Neural cell (in vitro differentiated cells): Measurements from ENCODE around the gene FAT2. TPM values are rescaled to one million over a fixed set of nuclear protein-coding genes. Genes with fewer than 3 reads are reported as not detected.

ENCODE experiments used
- H2AFZ ChIP-seq: fragments of 200-600, 300-800 bp; sonication (generic), shearing (Covaris generic); 2 replicates; pipeline ENCODE4 v1.6.0; 2014; ENCODE audit warnings: low read depth, mild to moderate bottlenecking, antibody characterized with exemption, low read length, moderate library complexity
- H3F3A ChIP-seq: fragments of 200-600 bp; shearing (Covaris generic); 2 replicates; pipeline ENCODE4 v1.6.1; 2016; ENCODE audit warnings: mild to moderate bottlenecking, moderate library complexity, mixed read lengths, antibody characterized with exemption, low read length; ENCODE audit not compliant: insufficient read depth, poor library complexity, severe bottlenecking
- H3K27ac ChIP-seq: fragments of 200-600, 300-800 bp; sonication (generic), shearing (Covaris generic); 2 replicates; pipeline ENCODE4 v1.5.1; 2014; ENCODE audit warnings: mild to moderate bottlenecking, low read length, moderate library complexity
- H3K27me3 ChIP-seq: fragments of 300-800, 200-600 bp; sonication (generic), shearing (Covaris generic); 2 replicates; pipeline ENCODE4 v1.6.0; 2014; ENCODE audit warnings: mild to moderate bottlenecking, low read depth, low read length, moderate library complexity; ENCODE audit not compliant: insufficient read depth
- H3K36me3 ChIP-seq: fragments of 300-800, 200-600 bp; sonication (generic), shearing (Covaris generic); 2 replicates; pipeline ENCODE4 v1.5.1; 2014; ENCODE audit warnings: mild to moderate bottlenecking, antibody characterized with exemption, low read length, moderate library complexity; ENCODE audit not compliant: insufficient read depth
- H3K4me2 ChIP-seq: fragments of 300-800, 200-600 bp; sonication (generic), shearing (Covaris generic); 2 replicates; pipeline ENCODE4 v1.6.0; 2014; ENCODE audit warnings: mild to moderate bottlenecking, low read length
- H3K4me3 ChIP-seq: fragments of 300-800, 200-600 bp; sonication (generic), shearing (Covaris generic); 2 replicates; pipeline ENCODE4 v1.5.1; 2014; ENCODE audit warnings: mild to moderate bottlenecking, low read length, moderate library complexity
- H3K79me2 ChIP-seq: fragments of 200-600 bp; shearing (Covaris generic); replicated peaks from 2 replicates; pipeline ENCODE4 v1.6.0; 2014; ENCODE audit warnings: mild to moderate bottlenecking, low read length, moderate library complexity; ENCODE audit not compliant: insufficient read depth
- H3K9ac ChIP-seq: fragments of 300-800, 200-600 bp; sonication (generic), shearing (Covaris generic); 2 replicates; pipeline ENCODE4 v1.6.1; 2016; ENCODE audit warnings: mild to moderate bottlenecking, low read length, mixed read lengths
- H3K9me2 ChIP-seq: fragments of 200-600 bp; shearing (Covaris generic); 2 replicates; pipeline ENCODE4 v1.6.1; 2016; ENCODE audit warnings: mild to moderate bottlenecking, low read length, mixed read lengths; ENCODE audit not compliant: insufficient read depth
- H3K9me3 ChIP-seq: fragments of 200-600, 300-800 bp; sonication (generic), shearing (Covaris generic); 2 replicates; pipeline ENCODE4 v1.6.1; 2016; ENCODE audit warnings: mild to moderate bottlenecking, mixed run types, low read length, moderate library complexity, mixed read lengths
- H4K20me1 ChIP-seq: fragments of 200-600 bp; shearing (Covaris generic); 2 replicates; pipeline ENCODE4 v1.6.1; 2016; ENCODE audit warnings: mild to moderate bottlenecking, mixed run types; ENCODE audit not compliant: insufficient read depth
- EP300 ChIP-seq: fragments of 450-650 bp; conservative IDR thresholded peaks from 2 replicates; pipeline ENCODE4 v1.6.1; 2014; ENCODE audit warnings: antibody characterized with exemption, mild to moderate bottlenecking, moderate library complexity; ENCODE audit not compliant: poor library complexity, severe bottlenecking
- MXI1 ChIP-seq: fragments of 450-650 bp; conservative IDR thresholded peaks from 2 replicates; pipeline ENCODE4 v1.6.1; 2014; ENCODE audit warnings: antibody characterized with exemption, mild to moderate bottlenecking; ENCODE audit not compliant: poor library complexity, severe bottlenecking
- RAD21 ChIP-seq: fragments of 450-650 bp; conservative IDR thresholded peaks from 2 replicates; pipeline ENCODE4 v1.6.1; 2014; ENCODE audit warnings: antibody characterized with exemption, mild to moderate bottlenecking, moderate library complexity
- SMC3 ChIP-seq: fragments of 450-650 bp; conservative IDR thresholded peaks from 2 replicates; pipeline ENCODE4 v1.6.1; 2014; ENCODE audit warnings: antibody characterized with exemption, mild to moderate bottlenecking, moderate library complexity; ENCODE audit not compliant: poor library complexity
- TAF1 ChIP-seq: IDR thresholded peaks from 2 replicates; pipeline ENCODE4 v1.6.1; 2012; ENCODE audit warnings: low read depth
- polyA plus RNA-seq: library from polyadenylated mRNA; depleted of rRNA; stranded (reverse); fragments of >200 nt; gene quantifications from 2 replicates; pipeline ENCODE4 v1.2.3, GENCODE V29; 2014
- TF ChIP-seq, protein P1 (sequence below): fragments of 450-650 bp; IDR thresholded peaks from 2 replicates; pipeline ENCODE4 v1.5.1; 2014; ENCODE audit warnings: antibody characterized with exemption, mild to moderate bottlenecking, moderate library complexity; ENCODE audit not compliant: poor library complexity, severe bottlenecking
- TF ChIP-seq, protein P2 (sequence below): IDR thresholded peaks from 2 replicates; pipeline ENCODE4 v1.6.1; 2012; ENCODE audit warnings: borderline replicate concordance

FAT2 gene
- polyA plus RNA-seq, 1 donor from 2014 or later = not detected

DNA sequence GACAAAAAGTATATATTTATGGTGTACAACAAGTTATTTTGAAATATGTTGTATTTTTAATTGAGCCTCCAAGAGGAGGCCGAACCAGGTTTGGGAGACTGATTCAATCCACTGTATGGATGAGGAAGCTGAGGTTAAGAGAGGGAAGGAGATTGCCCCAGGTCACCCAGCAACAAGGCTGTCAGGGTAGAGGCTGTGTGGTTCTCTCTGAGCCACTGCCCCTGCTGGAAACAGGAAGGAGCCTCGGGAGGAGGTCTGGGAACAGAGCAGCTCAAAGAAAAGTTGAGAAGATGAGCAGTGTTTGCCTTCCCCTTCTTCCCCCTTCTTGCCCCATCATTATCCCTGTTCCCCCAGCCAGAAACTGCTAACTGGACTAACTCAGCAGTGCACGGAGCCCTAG is 6.6 kb upstream of the FAT2 start:
- Histone ChIP-seq H3K9ac (no peak overlapping the region), H3K9me3 (no peaks in the 10 kb centered on the region), H3K4me3 (no peak overlapping the region), H3K4me2 (no peak overlapping the region), H3F3A (no peaks in the 10 kb centered on the region), H3K9me2 (no peaks in the 10 kb centered on the region), H3K27me3 (no peaks in the 10 kb centered on the region), H3K36me3 (no peaks in the 10 kb centered on the region), H2AFZ (no peak overlapping the region), H4K20me1 (no peaks in the 10 kb centered on the region), H3K27ac (no peak overlapping the region), H3K79me2 (no peaks in the 10 kb centered on the region)
- no peak for TF ChIP-seq EP300
- TF ChIP-seq RAD21 = no peak

DNA sequence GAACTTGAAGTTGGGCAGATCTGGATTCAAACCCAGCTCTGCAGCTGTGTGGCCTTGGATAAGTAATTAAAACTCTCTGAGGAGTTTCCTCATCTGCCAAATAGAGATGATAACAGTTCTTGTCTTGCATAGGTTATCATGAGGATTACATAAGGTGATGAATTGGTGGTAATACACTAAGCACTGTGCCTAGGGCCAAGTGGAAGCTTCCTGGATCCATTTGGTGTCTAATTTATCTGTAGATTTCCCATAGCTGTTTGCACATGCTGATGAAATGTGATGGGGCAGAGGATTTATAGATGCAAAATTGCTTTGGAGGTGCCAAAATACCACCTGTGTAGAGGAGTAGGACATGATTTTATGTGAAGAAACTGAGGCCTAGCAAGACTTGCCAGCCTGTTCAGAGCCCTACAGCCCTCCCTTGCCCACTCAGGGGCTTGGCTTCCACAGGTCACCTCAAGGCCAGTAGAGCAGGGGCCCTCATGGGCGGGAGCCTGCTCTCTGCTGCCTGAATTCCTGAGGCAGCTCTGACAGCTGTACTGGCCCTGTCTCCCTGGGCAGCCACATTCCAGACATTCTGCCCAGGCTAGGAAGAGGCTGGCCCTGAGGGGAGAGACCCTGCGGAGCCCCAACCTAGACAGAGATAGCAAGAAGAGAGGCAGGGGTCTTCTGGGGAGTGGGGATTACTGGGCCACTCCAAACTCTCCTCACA is 5.9 kb upstream of the FAT2 start:
- Histone ChIP-seq H2AFZ (no peak overlapping the region), H3K36me3 (no peaks in the 10 kb centered on the region), H3K27ac (no peak overlapping the region), H3K9me2 (no peaks in the 10 kb centered on the region), H3K9ac (no peak overlapping the region), H3K4me3 (no peak overlapping the region), H3K27me3 (no peaks in the 10 kb centered on the region), H3F3A (no peaks in the 10 kb centered on the region), H3K4me2 (no peak overlapping the region), H4K20me1 (no peaks in the 10 kb centered on the region), H3K9me3 (no peaks in the 10 kb centered on the region), H3K79me2 (no peaks in the 10 kb centered on the region)
- no peak for TF ChIP-seq SMC3
- TF ChIP-seq, protein P1, sequence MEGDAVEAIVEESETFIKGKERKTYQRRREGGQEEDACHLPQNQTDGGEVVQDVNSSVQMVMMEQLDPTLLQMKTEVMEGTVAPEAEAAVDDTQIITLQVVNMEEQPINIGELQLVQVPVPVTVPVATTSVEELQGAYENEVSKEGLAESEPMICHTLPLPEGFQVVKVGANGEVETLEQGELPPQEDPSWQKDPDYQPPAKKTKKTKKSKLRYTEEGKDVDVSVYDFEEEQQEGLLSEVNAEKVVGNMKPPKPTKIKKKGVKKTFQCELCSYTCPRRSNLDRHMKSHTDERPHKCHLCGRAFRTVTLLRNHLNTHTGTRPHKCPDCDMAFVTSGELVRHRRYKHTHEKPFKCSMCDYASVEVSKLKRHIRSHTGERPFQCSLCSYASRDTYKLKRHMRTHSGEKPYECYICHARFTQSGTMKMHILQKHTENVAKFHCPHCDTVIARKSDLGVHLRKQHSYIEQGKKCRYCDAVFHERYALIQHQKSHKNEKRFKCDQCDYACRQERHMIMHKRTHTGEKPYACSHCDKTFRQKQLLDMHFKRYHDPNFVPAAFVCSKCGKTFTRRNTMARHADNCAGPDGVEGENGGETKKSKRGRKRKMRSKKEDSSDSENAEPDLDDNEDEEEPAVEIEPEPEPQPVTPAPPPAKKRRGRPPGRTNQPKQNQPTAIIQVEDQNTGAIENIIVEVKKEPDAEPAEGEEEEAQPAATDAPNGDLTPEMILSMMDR = no peak

DNA sequence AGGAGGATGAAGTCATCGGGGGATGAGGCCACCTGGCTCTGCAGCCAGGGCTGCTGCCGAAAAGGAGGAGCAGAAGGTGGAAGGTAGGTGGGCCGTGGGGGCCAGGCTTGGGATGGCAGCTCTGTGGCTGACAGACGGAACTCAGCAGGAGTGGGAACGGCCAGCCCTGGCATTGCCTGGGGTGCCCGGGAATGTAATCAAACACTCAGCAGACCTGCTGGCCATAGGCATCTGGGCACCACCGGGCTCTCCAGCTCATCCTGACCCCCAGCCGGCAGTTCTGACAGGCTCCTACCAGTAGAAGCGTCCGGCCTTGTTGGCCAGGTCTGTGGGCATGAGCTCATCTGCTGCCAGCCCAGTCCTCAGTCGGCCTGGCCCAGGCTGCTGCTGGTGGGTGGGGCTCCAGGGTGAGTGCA is 4.3 kb upstream of the FAT2 start:
- no peaks in the 10 kb centered on the region for H3K9me3 ChIP-seq
- no peak overlapping the region for H3K4me3 ChIP-seq
- H4K20me1 ChIP-seq = no peaks in the 10 kb centered on the region
- no peaks in the 10 kb centered on the region for H3F3A ChIP-seq
- H3K27me3 ChIP-seq = no peaks in the 10 kb centered on the region
- H3K9me2 ChIP-seq = no peaks in the 10 kb centered on the region
- no peaks in the 10 kb centered on the region for H3K36me3 ChIP-seq
- H2AFZ ChIP-seq = no peak overlapping the region
- H3K9ac ChIP-seq = no peak overlapping the region
- TF ChIP-seq EP300 (no peak), RAD21 (no peak), SMC3 (no peak), MXI1 (no peak), TAF1 (no peak)
- TF ChIP-seq, protein P1 = no peak
- TF ChIP-seq, protein P2, sequence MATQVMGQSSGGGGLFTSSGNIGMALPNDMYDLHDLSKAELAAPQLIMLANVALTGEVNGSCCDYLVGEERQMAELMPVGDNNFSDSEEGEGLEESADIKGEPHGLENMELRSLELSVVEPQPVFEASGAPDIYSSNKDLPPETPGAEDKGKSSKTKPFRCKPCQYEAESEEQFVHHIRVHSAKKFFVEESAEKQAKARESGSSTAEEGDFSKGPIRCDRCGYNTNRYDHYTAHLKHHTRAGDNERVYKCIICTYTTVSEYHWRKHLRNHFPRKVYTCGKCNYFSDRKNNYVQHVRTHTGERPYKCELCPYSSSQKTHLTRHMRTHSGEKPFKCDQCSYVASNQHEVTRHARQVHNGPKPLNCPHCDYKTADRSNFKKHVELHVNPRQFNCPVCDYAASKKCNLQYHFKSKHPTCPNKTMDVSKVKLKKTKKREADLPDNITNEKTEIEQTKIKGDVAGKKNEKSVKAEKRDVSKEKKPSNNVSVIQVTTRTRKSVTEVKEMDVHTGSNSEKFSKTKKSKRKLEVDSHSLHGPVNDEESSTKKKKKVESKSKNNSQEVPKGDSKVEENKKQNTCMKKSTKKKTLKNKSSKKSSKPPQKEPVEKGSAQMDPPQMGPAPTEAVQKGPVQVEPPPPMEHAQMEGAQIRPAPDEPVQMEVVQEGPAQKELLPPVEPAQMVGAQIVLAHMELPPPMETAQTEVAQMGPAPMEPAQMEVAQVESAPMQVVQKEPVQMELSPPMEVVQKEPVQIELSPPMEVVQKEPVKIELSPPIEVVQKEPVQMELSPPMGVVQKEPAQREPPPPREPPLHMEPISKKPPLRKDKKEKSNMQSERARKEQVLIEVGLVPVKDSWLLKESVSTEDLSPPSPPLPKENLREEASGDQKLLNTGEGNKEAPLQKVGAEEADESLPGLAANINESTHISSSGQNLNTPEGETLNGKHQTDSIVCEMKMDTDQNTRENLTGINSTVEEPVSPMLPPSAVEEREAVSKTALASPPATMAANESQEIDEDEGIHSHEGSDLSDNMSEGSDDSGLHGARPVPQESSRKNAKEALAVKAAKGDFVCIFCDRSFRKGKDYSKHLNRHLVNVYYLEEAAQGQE = no peak
- no peak overlapping the region for H3K27ac ChIP-seq
- H3K4me2 ChIP-seq = no peak overlapping the region
- no peaks in the 10 kb centered on the region for H3K79me2 ChIP-seq
